Transverse colon (tissue), 4 donors: ENCODE measurements around the gene KNOP1. TPM values are rescaled to one million over a fixed set of nuclear protein-coding genes. Genes with fewer than 3 reads are reported as not detected.
A peak's percentile ranks its signal among the peaks of the same experiment; 100 is the strongest.

Experiments used
- DNase-seq: peaks from one replicate; pipeline ENCODE4 v3.0.0-alpha.2; 2019
- H3K27ac ChIP-seq, 4 donors: fragments of 200-600 bp; sonication (generic); 2 replicates each; pipeline ENCODE4 v1.5.1; 2016 to 2018; ENCODE audit warnings: inconsistent platforms in 4 of 4
- H3K27me3 ChIP-seq: fragments of 200-600 bp; sonication (generic); 2 replicates; pipeline ENCODE4 v1.5.1; 2017; ENCODE audit warnings: inconsistent platforms
- H3K36me3 ChIP-seq, 4 donors: fragments of 200-600 bp; sonication (generic); 2 replicates each; pipeline ENCODE4 v1.5.1; 2017 to 2019; ENCODE audit warnings: inconsistent platforms in 4 of 4
- H3K4me1 ChIP-seq, 4 donors: fragments of 200-600 bp; sonication (generic); 2 replicates each; pipeline ENCODE4 v1.5.1; 2017 to 2020; ENCODE audit warnings: inconsistent platforms in 4 of 4
- H3K4me3 ChIP-seq, 4 donors: fragments of 200-600 bp; sonication (generic); 1 replicate in 1 of 4; 2 replicates in 3 of 4; pipeline versions ENCODE4 v1.5.1 to v1.6.1; 2017 to 2019; ENCODE audit warnings: inconsistent platforms in 4 of 4
- H3K9me3 ChIP-seq, 2 donors: fragments of 200-600 bp; sonication (generic); 2 replicates each; pipeline ENCODE4 v1.5.1; 2017 to 2019; ENCODE audit warnings: inconsistent platforms in 2 of 2
- CTCF ChIP-seq, 5 experiments: fragments of 200-600 bp in 3 of 5; fragments of 450-650 bp in 2 of 5; sonication (generic) in 3 of 5; IDR thresholded peaks; 1 replicate in 2 of 5; 2 replicates in 3 of 5; pipeline ENCODE4 v1.5.1; 2016 to 2017; ENCODE audit warnings: antibody characterized with exemption in 5 of 5, inconsistent platforms in 3 of 5, mild to moderate bottlenecking in 2 of 5, moderate library complexity in 1 of 5
- EP300 ChIP-seq: sonication (generic); formaldehyde crosslinking; IDR thresholded peaks from one replicate; pipeline ENCODE4 v1.6.1; 2017; ENCODE audit warnings: antibody characterized with exemption, low read depth
- POLR2A ChIP-seq: fragments of 450-650 bp; IDR thresholded peaks from one replicate; pipeline ENCODE4 v1.6.1; 2016; ENCODE audit warnings: antibody characterized with exemption, mild to moderate bottlenecking, moderate library complexity
- POLR2AphosphoS5 ChIP-seq, 3 donors: sonication (generic); formaldehyde crosslinking; IDR thresholded peaks; one replicate each; pipeline ENCODE4 v1.6.1; 2016; ENCODE audit warnings: antibody characterized with exemption in 3 of 3
- WGBS, 2 donors: methylation state at CpG; one replicate each; pipeline ENCODE4 v1.1.5; 2018; ENCODE audit warnings: low coverage in 1 of 2; 5-methylcytosine and 5-hydroxymethylcytosine counted together
- in situ Hi-C, 4 donors: fragments of 200-750 bp; cut with MboI; loops; one replicate each; pipeline versions ENCODE4 v1.15.0 to v1.15.1; 2017; ENCODE audit warnings: low sequenced_read_pairs in 3 of 4, low pct_ligation_motif_present in 1 of 4, low pct_unique_long_range_greater_than_20kb in 1 of 4
- intact Hi-C: fragments of 100-400 bp; cut with DNase I; formaldehyde crosslinking; loops from one replicate; pipeline ENCODE4 v1.15.1; 2023; ENCODE audit warnings: low total_unique reads
- total RNA-seq, 4 donors: library from RNA; depleted of rRNA; stranded (reverse); fragments of >200 nt; gene quantifications; one replicate each; pipeline ENCODE4 v1.1.0, GENCODE V29; 2016

Gene KNOP1
- total RNA-seq, 4 donors from 2014 or later = 4.4 to 25.8 (median 12.7) TPM

DNA sequence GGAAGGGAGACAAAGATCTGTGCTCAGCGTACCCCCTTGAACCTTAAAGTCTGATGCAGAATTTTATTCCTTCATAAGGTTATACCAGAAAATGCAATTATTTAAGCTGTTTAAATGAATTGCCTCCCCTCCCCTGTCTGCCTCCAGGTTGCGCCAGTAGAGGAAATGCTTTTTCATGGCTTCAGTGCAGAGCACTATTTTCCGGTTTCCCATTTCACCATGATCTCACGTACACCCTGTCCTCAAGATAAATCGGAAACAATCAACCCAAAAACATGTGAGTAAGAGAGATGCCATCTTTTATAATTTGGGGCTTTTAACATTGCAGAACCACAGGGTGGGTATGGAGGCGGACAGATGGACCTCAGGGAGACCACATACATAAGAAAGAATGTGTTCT, 15.5 kb upstream of the KNOP1 start:
- Histone ChIP-seq H3K27ac (no peak overlapping the region), H3K27me3 (no peaks in the 10 kb centered on the region), H3K36me3 (peaks cover 0 to 5% (median 0%) of the 10 kb centered on the region in 4 donors), H3K9me3 (no peaks in the 10 kb centered on the region), H3K4me1 (no peaks in the 10 kb centered on the region), H3K4me3 (no peak overlapping the region)
- TF ChIP-seq POLR2A (no peak), EP300 (no peak)
- intact Hi-C loops = no loop called here
- in situ Hi-C loops = no loop called here
- no peak for DNase-seq
- WGBS, 2 donors = 94 to 100% methylated on average over 4 to 6 of the region's 6 CpGs

DNA sequence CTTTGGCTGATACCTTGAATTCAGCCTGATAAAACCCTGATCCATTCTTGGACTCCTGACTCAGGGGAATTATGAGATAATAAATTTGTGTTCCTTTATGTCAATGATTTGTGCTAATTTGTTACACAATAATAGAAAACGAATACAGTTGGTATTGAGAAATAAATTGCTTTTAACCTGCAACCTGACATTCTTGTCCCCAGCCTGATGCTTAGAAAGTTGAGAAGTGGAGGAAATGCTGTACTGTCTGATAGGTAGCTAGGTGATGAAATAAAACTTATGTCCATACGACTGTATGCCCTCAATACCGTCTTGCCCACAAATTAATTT, 10.6 kb upstream of the KNOP1 start:
- in situ Hi-C loops (no loop called here), intact Hi-C loops (no loop called here)
- H3K4me3 ChIP-seq = no peak overlapping the region
- H3K4me1 ChIP-seq = no peaks in the 10 kb centered on the region
- H3K27ac ChIP-seq = no peak overlapping the region
- TF ChIP-seq EP300 (no peak), POLR2A (no peak), CTCF (IDR thresholded peaks at IDR 0.05) (no peak), POLR2AphosphoS5 (IDR thresholded peaks at IDR 0.05) (no peak)
- no peaks in the 10 kb centered on the region for H3K36me3 ChIP-seq
- no peak for DNase-seq
- no peaks in the 10 kb centered on the region for H3K9me3 ChIP-seq
- no peaks in the 10 kb centered on the region for H3K27me3 ChIP-seq
- 92 to 100% methylated on average over 3 of the region's 3 CpGs for WGBS, 2 donors

GRCh38 chr16:19722981-19723380, 5.0 kb upstream of the KNOP1 start:
- Histone ChIP-seq H3K4me1 (peaks cover 0 to 12% (median 8%) of the 10 kb centered on the region in 4 donors), H3K4me3 (no peak overlapping the region), H3K9me3 (no peaks in the 10 kb centered on the region), H3K27ac (no peak overlapping the region), H3K36me3 (no peaks in the 10 kb centered on the region), H3K27me3 (no peaks in the 10 kb centered on the region)
- WGBS, 2 donors = 90 to 91% methylated on average over 3 to 7 of the region's 7 CpGs
- no peak for DNase-seq
- intact Hi-C loops = no loop called here
- TF ChIP-seq POLR2A = no peak
- no peak for TF ChIP-seq POLR2AphosphoS5 (IDR thresholded peaks at IDR 0.05)
- TF ChIP-seq CTCF (IDR thresholded peaks at IDR 0.05) = no peak
- no peak for TF ChIP-seq EP300
- in situ Hi-C loops = loop anchor here in 1 of 4 donors (25.0 kb wide), 1 partner anchor 164 kb away; the partner anchor contains the start of gene GPRC5B

GRCh38 chr16:19722269-19722952, 4.4 kb upstream of the KNOP1 start:
- H3K4me3 ChIP-seq = no peak overlapping the region
- H3K36me3 ChIP-seq = no peaks in the 10 kb centered on the region
- WGBS, 2 donors = 87 to 88% methylated on average over 9 to 11 of the region's 11 CpGs
- intact Hi-C loops (no loop called here), in situ Hi-C loops (loop anchor here in 1 of 4 donors (25.0 kb wide), 1 partner anchor 165 kb away; the partner anchor contains the start of gene GPRC5B)
- TF ChIP-seq CTCF (IDR thresholded peaks at IDR 0.05) (no peak), EP300 (no peak), POLR2A (no peak), POLR2AphosphoS5 (IDR thresholded peaks at IDR 0.05) (no peak)
- H3K27ac ChIP-seq = no peak overlapping the region
- no peaks in the 10 kb centered on the region for H3K27me3 ChIP-seq
- H3K9me3 ChIP-seq = no peaks in the 10 kb centered on the region
- no peak for DNase-seq
- H3K4me1 ChIP-seq = peaks cover 0 to 12% (median 8%) of the 10 kb centered on the region in 4 donors

DNA sequence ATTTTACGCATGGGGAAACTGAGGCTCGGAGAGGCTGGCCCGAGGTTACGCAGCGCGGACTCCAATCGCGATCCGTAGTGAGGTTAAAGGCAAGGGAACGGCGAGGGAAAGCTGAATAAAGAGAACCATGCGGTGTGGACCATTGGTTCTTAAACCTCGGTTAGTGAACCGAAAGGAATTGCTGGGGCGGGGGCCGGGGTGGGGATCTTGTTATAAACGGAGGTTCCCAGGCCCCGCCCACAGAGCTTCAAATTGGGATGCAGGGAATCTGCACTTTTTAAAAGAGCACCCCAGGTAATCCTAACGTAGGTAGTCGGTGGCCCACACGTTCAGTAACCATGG, 568 bp upstream of the KNOP1 start:
- in situ Hi-C loops = loop anchor here in 1 of 4 donors (25.0 kb wide), 1 partner anchor 169 kb away; the partner anchor contains the start of gene GPRC5B
- Histone ChIP-seq H3K4me3 (peak overlapping the region; percentile 73 to 95 (median 91)), H3K36me3 (no peaks in the 10 kb centered on the region), H3K27me3 (no peaks in the 10 kb centered on the region), H3K9me3 (no peaks in the 10 kb centered on the region), H3K27ac (peak overlapping the region; percentile 82 to 90 (median 86)), H3K4me1 (peaks cover 9 to 32% (median 27%) of the 10 kb centered on the region in 4 donors)
- DNase-seq = no peak
- no peak for TF ChIP-seq CTCF (IDR thresholded peaks at IDR 0.05)
- 0 to 1% methylated on average over 10 to 21 of the region's 21 CpGs for WGBS, 2 donors
- intact Hi-C loops = loop anchor here (10.0 kb wide), 1 partner anchor 166 kb away; the partner anchor contains the start of gene GPRC5B
